Stimulated activated CD4-positive, alpha-beta T cell treated with anti-CD3 and anti-CD28 coated beads, Interleukin-12 subunit alpha, Interleukin-12 subunit beta, amount 100 ng/mL, for 48 hours (primary cell): ENCODE data around the gene C16orf95.
"Not testable (repeated sequence)": the region's sequence is repeated elsewhere in the genome, so short reads cannot be mapped to it uniquely, and the experiment has no call there.

ENCODE experiments used
- DNase-seq, 3 donors: peaks; one replicate each; pipeline ENCODE4 v3.0.0-alpha.2; 2020; ENCODE audit warnings: low read depth in 2 of 3, low spot score in 1 of 3

C16orf95 gene

GRCh38 chr16:87316923-87317749, at the start of gene C16orf95:
TSS of gene C16orf95 (minus strand) at chr16:87317392. CDS start at chr16:87317242, 150 bp downstream.
- DNase-seq = peak; percentile 93 to 97 (median 94)

- DNase-seq = no peak
Measured at GRCh38 chr16:87366930-87367329, 49.7 kb upstream of the C16orf95 start.

GRCh38 chr16:87366288-87366687, 49.1 kb upstream of the C16orf95 start:
- no peak for DNase-seq

- DNase-seq = no peak
Measured at GRCh38 chr16:87365021-87365713, 48.0 kb upstream of the C16orf95 start.

GRCh38 chr16:87363771-87364455, 46.7 kb upstream of the C16orf95 start:
- no peak for DNase-seq

- DNase-seq = not testable (repeated sequence)
Measured at GRCh38 chr16:87362828-87363559, 45.8 kb upstream of the C16orf95 start.

- no peak for DNase-seq
Measured at GRCh38 chr16:87361916-87362619, 44.9 kb upstream of the C16orf95 start.

GRCh38 chr16:87360862-87361610, 43.8 kb upstream of the C16orf95 start:
- DNase-seq = no peak

- DNase-seq = no peak
Measured at GRCh38 chr16:87359121-87359520, 41.9 kb upstream of the C16orf95 start.

GRCh38 chr16:87358696-87359095, 41.5 kb upstream of the C16orf95 start:
- DNase-seq = no peak

GRCh38 chr16:87358250-87358649, 41.1 kb upstream of the C16orf95 start:
- DNase-seq = no peak

- no peak for DNase-seq
Measured at GRCh38 chr16:87356491-87356853, 39.3 kb upstream of the C16orf95 start.

- DNase-seq = no peak
Measured at GRCh38 chr16:87353613-87354012, 36.4 kb upstream of the C16orf95 start.

GRCh38 chr16:87352818-87353217, 35.6 kb upstream of the C16orf95 start:
- DNase-seq = no peak

GRCh38 chr16:87351320-87351698, 34.1 kb upstream of the C16orf95 start:
- no peak for DNase-seq

GRCh38 chr16:87350681-87351319, 33.6 kb upstream of the C16orf95 start:
- DNase-seq = no peak

GRCh38 chr16:87350031-87350430, 32.8 kb upstream of the C16orf95 start:
- no peak for DNase-seq

- DNase-seq = no peak
Measured at GRCh38 chr16:87348616-87349157, 31.5 kb upstream of the C16orf95 start.

- no peak for DNase-seq
Measured at GRCh38 chr16:87347932-87348615, 30.9 kb upstream of the C16orf95 start.
